ENCODE measurements around the gene RAB22A.

GRCh38 chr20:58344741-58345140 lies 35.2 kb downstream of the RAB22A start:
- no peak for TF ChIP-seq EZH2 (IDR thresholded peaks at IDR 0.05)
- TF ChIP-seq POLR2AphosphoS5 (IDR thresholded peaks at IDR 0.05; ENCODE audit: borderline replicate concordance, low read depth, low read length), result no peak
- no peak for TF ChIP-seq FOXP2 (optimal IDR thresholded peaks at IDR 0.05; ENCODE audit: control extremely low read depth, extremely low read length, insufficient read depth)
